HepG2 (cell line): ENCODE results near the gene CD46. TPM values are rescaled to one million over a fixed set of nuclear protein-coding genes. Genes with fewer than 3 reads are reported as not detected.

ENCODE experiments used
- BRCA1 ChIP-seq: sonication (generic); formaldehyde crosslinking; IDR thresholded peaks from 2 replicates; pipeline ENCODE4 v1.4.0; 2020; ENCODE audit warnings: missing genetic modification reagents
- ESRRA ChIP-seq: sonication (generic); formaldehyde crosslinking; IDR thresholded peaks from 2 replicates; pipeline ENCODE4 v1.5.1; 2020; ENCODE audit warnings: mild to moderate bottlenecking, low read depth, missing genetic modification reagents
- FLYWCH1 ChIP-seq: sonication (generic); formaldehyde crosslinking; IDR thresholded peaks from 2 replicates; pipeline ENCODE4 v1.8.1; 2023; ENCODE audit warnings: mild to moderate bottlenecking, missing genetic modification reagents
- GATAD1 ChIP-seq: IDR thresholded peaks from 2 replicates; pipeline ENCODE4 v1.6.1; 2016; ENCODE audit warnings: missing genetic modification reagents, missing compliant biosample characterization
- PRDM15 ChIP-seq: sonication (generic); formaldehyde crosslinking; IDR thresholded peaks from 2 replicates; pipeline ENCODE4 v1.4.0; 2020; ENCODE audit warnings: missing genetic modification reagents
- RNF219 ChIP-seq: sonication (generic); formaldehyde crosslinking; IDR thresholded peaks from 2 replicates; pipeline ENCODE4 v1.5.0; 2020; ENCODE audit warnings: mild to moderate bottlenecking, missing genetic modification reagents
- TAF15 ChIP-seq: fragments of 200-400 bp; formaldehyde crosslinking; IDR thresholded peaks from one replicate; pipeline ENCODE4 v1.6.1; 2018; ENCODE audit warnings: mild to moderate bottlenecking, low read depth, low read length; ENCODE audit not compliant: poor library complexity, severe bottlenecking
- ZFP36 ChIP-seq: fragments of 150-350 bp; IDR thresholded peaks from 2 replicates; pipeline ENCODE4 v1.6.1; 2018; ENCODE audit warnings: borderline replicate concordance, low read length, low read depth; ENCODE audit not compliant: partially characterized antibody
- ZNF282 ChIP-seq: fragments of 450-650 bp; IDR thresholded peaks from 2 replicates; pipeline ENCODE4 v1.6.1; 2018; ENCODE audit not compliant: partially characterized antibody
- ZNF770 ChIP-seq: sonication (generic); formaldehyde crosslinking; IDR thresholded peaks from 2 replicates; pipeline ENCODE4 v1.5.0; 2020; ENCODE audit warnings: mild to moderate bottlenecking, missing genetic modification reagents
- polyA plus RNA-seq, 8 experiments: library from polyadenylated mRNA; depleted of rRNA in 3 of 8; stranded (reverse) in 7 of 8; unstranded in 1 of 8; fragments of >200 nt; fragmentation: Illumina TruSeq in 4 of 8; extraction: Trizol in 4 of 8; gene quantifications; 2 replicates each; pipeline versions ENCODE4 v1.2.1 to v1.2.3, GENCODE V29; 2011 to 2016; ENCODE audit warnings: low read depth in 4 of 8, missing spikeins in 1 of 8, mixed read lengths in 1 of 8; ENCODE audit not compliant: insufficient read depth in 1 of 8
- total RNA-seq, 5 experiments: library from RNA; depleted of rRNA; stranded (reverse); fragments of >200 nt; fragmentation: Illumina TruSeq; extraction: Trizol; gene quantifications; 2 replicates each; pipeline ENCODE4 v1.2.3, GENCODE V29; 2016; ENCODE audit warnings: low read depth in 1 of 5

CD46 gene
- total and polyA plus RNA-seq, 2 of the 13 experiments (the other 11 are each of a cell fraction or from before 2014, with no cell fraction given): 130 to 277 TPM

GRCh38 chr1:207808322-207808705 lies 56.5 kb downstream of the CD46 start (continued):
- TF ChIP-seq RNF219 (CRISPR knock-in tag): no peak
- TF ChIP-seq TAF15: no peak
- no peak for TF ChIP-seq FLYWCH1 (CRISPR knock-in tag)
- no peak for TF ChIP-seq ESRRA (CRISPR knock-in tag)
- TF ChIP-seq GATAD1 (CRISPR knock-in tag): no peak
- no peak for TF ChIP-seq PRDM15 (CRISPR knock-in tag)
- TF ChIP-seq ZNF282: no peak
- no peak for TF ChIP-seq ZFP36
- no peak for TF ChIP-seq ZNF770 (CRISPR knock-in tag)
- no peak for TF ChIP-seq BRCA1
